ENCODE results near the gene C2CD3. TPM values are rescaled to one million over a fixed set of nuclear protein-coding genes. Genes with fewer than 3 reads are reported as not detected.

C2CD3 gene
- total and polyA plus RNA-seq, 2 experiments from 2014 or later = 7.3 to 9.2 TPM

DNA sequence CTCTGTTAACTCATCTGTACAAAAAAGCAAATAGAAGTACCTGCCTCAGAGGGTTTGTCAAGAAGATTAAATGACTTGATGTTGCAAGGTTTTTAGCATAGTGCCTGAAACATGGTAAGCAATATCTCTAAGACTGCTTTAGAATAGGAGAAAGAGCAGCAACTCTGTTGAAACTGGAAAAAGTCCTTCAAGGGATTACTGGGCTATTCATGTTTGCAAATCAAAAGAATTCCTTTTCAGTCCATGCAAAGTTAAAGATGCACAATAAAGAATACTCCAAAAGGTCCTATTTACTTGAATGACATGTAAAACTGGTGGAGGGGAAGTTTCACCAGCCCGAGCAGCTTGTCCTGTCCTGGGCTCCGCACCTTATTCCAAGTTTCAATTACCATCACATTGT, 70.6 kb downstream of the C2CD3 start:
- H3K9me3 ChIP-seq (ENCODE audit: low read depth) = no peaks in the 10 kb centered on the region
- no peaks in the 10 kb centered on the region for H4K20me1 ChIP-seq (ENCODE audit: insufficient read depth)
- H3K27ac ChIP-seq = no peak overlapping the region
- no peak overlapping the region for H3K9ac ChIP-seq
- no peak overlapping the region for H3K4me2 ChIP-seq (ENCODE audit: unreplicated experiment)
- H3K4me1 ChIP-seq (ENCODE audit: insufficient read depth) = no peaks in the 10 kb centered on the region
- no peaks in the 10 kb centered on the region for H3F3A ChIP-seq (ENCODE audit: insufficient read depth)
- peaks cover 17% of the 10 kb centered on the region for H3K36me3 ChIP-seq (ENCODE audit: low read depth)
- no peaks in the 10 kb centered on the region for H3K9me2 ChIP-seq (ENCODE audit: insufficient read depth)
- in situ Hi-C loops (cut with MboI) = no loop called here
- no peak overlapping the region for H3K4me3 ChIP-seq
- H2AFZ ChIP-seq = no peak overlapping the region
- TF ChIP-seq EZH2 (IDR thresholded peaks at IDR 0.05; ENCODE audit: insufficient read depth, poor library complexity, severe bottlenecking) = no peak
- no peak for TF ChIP-seq EZH2phosphoT487 (IDR thresholded peaks at IDR 0.05; ENCODE audit: insufficient read depth, low read depth)
- DNase-seq = no peak
- H3K79me2 ChIP-seq (ENCODE audit: insufficient read depth) = no peaks in the 10 kb centered on the region
- no peaks in the 10 kb centered on the region for H3K27me3 ChIP-seq (replicated peaks; ENCODE audit: insufficient read depth)
- 96 to 97% methylated on average over 2 of the region's 2 CpGs for WGBS, 2 experiments (ENCODE audit: low coverage in 1 of 2, low lambda C conversion rate in 2 of 2, missing lambda C conversion rate in 2 of 2)

- H2AFZ ChIP-seq = no peak overlapping the region
- H3K27ac ChIP-seq = no peak overlapping the region
- H4K20me1 ChIP-seq (ENCODE audit: insufficient read depth) = no peaks in the 10 kb centered on the region
- H3F3A ChIP-seq (ENCODE audit: insufficient read depth) = no peaks in the 10 kb centered on the region
- H3K4me3 ChIP-seq = no peak overlapping the region
- no peak overlapping the region for H3K4me2 ChIP-seq (ENCODE audit: unreplicated experiment)
- in situ Hi-C loops (cut with MboI) = no loop called here
- WGBS, 2 experiments (ENCODE audit: low coverage in 1 of 2, low lambda C conversion rate in 2 of 2, missing lambda C conversion rate in 2 of 2) = 75 to 81% methylated on average over 4 of the region's 4 CpGs
- DNase-seq = no peak
- peaks cover 24% of the 10 kb centered on the region for H3K36me3 ChIP-seq (ENCODE audit: low read depth)
- no peaks in the 10 kb centered on the region for H3K27me3 ChIP-seq (replicated peaks; ENCODE audit: insufficient read depth)
- H3K9me2 ChIP-seq (ENCODE audit: insufficient read depth) = no peaks in the 10 kb centered on the region
- no peaks in the 10 kb centered on the region for H3K79me2 ChIP-seq (ENCODE audit: insufficient read depth)
- no peaks in the 10 kb centered on the region for H3K4me1 ChIP-seq (ENCODE audit: insufficient read depth)
- TF ChIP-seq EZH2 (IDR thresholded peaks at IDR 0.05; ENCODE audit: insufficient read depth, poor library complexity, severe bottlenecking) (no peak), EZH2phosphoT487 (IDR thresholded peaks at IDR 0.05; ENCODE audit: insufficient read depth, low read depth) (no peak)
- H3K9me3 ChIP-seq (ENCODE audit: low read depth) = no peaks in the 10 kb centered on the region
- H3K9ac ChIP-seq = no peak overlapping the region
These were observed 73.0 kb downstream of the C2CD3 start for GRCh38 chr11:74097686-74098237.

- Histone ChIP-seq H3K79me2 (ENCODE audit: insufficient read depth) (no peaks in the 10 kb centered on the region), H4K20me1 (ENCODE audit: insufficient read depth) (no peaks in the 10 kb centered on the region), H3K9ac (no peak overlapping the region), H3K4me3 (no peak overlapping the region), H3K27me3 (replicated peaks; ENCODE audit: insufficient read depth) (no peaks in the 10 kb centered on the region), H3K36me3 (ENCODE audit: low read depth) (peaks cover 19% of the 10 kb centered on the region; the same call in 1 of the 2 replicates), H3K4me2 (ENCODE audit: unreplicated experiment) (no peak overlapping the region), H2AFZ (no peak overlapping the region), H3F3A (ENCODE audit: insufficient read depth) (no peaks in the 10 kb centered on the region), H3K9me3 (ENCODE audit: low read depth) (no peaks in the 10 kb centered on the region), H3K27ac (no peak overlapping the region), H3K9me2 (ENCODE audit: insufficient read depth) (no peaks in the 10 kb centered on the region), H3K4me1 (ENCODE audit: insufficient read depth) (no peaks in the 10 kb centered on the region)
- in situ Hi-C loops (cut with MboI) = no loop called here
- TF ChIP-seq EZH2 (IDR thresholded peaks at IDR 0.05; ENCODE audit: insufficient read depth, poor library complexity, severe bottlenecking) (no peak), EZH2phosphoT487 (IDR thresholded peaks at IDR 0.05; ENCODE audit: insufficient read depth, low read depth) (no peak)
- 82 to 84% methylated on average over 4 of the region's 4 CpGs for WGBS, 2 experiments (ENCODE audit: low coverage in 1 of 2, low lambda C conversion rate in 2 of 2, missing lambda C conversion rate in 2 of 2)
- DNase-seq = no peak
These were observed 76.4 kb downstream of the C2CD3 start for GRCh38 chr11:74094393-74094792.

GRCh38 chr11:74092425-74092824, 78.4 kb downstream of the C2CD3 start:
- Histone ChIP-seq H3K9ac (no peak overlapping the region), H3K9me2 (ENCODE audit: insufficient read depth) (no peaks in the 10 kb centered on the region), H3K9me3 (ENCODE audit: low read depth) (no peaks in the 10 kb centered on the region), H4K20me1 (ENCODE audit: insufficient read depth) (no peaks in the 10 kb centered on the region), H3K27ac (no peak overlapping the region), H2AFZ (no peak overlapping the region), H3K27me3 (replicated peaks; ENCODE audit: insufficient read depth) (no peaks in the 10 kb centered on the region), H3K36me3 (ENCODE audit: low read depth) (peaks cover 22% of the 10 kb centered on the region; the same call in 1 of the 2 replicates), H3F3A (ENCODE audit: insufficient read depth) (no peaks in the 10 kb centered on the region), H3K4me2 (ENCODE audit: unreplicated experiment) (no peak overlapping the region), H3K4me1 (ENCODE audit: insufficient read depth) (no peaks in the 10 kb centered on the region), H3K4me3 (no peak overlapping the region), H3K79me2 (ENCODE audit: insufficient read depth) (no peaks in the 10 kb centered on the region)
- in situ Hi-C loops (cut with MboI) = no loop called here
- DNase-seq = no peak
- TF ChIP-seq EZH2phosphoT487 (IDR thresholded peaks at IDR 0.05; ENCODE audit: insufficient read depth, low read depth) (no peak), EZH2 (IDR thresholded peaks at IDR 0.05; ENCODE audit: insufficient read depth, poor library complexity, severe bottlenecking) (no peak)
- WGBS, 2 experiments (ENCODE audit: low coverage in 1 of 2, low lambda C conversion rate in 2 of 2, missing lambda C conversion rate in 2 of 2) = 87 to 92% methylated on average over 6 of the region's 6 CpGs
